Measurements from ENCODE around the gene BATF. TPM values are rescaled to one million over a fixed set of nuclear protein-coding genes. Genes with fewer than 3 reads are reported as not detected.
"Not testable (repeated sequence)": the region's sequence is repeated elsewhere in the genome, so short reads cannot be mapped to it uniquely, and the experiment has no call there.

The BATF gene
- not detected in 2 replicates for total RNA-seq (2014; rRNA removed; shearing (Covaris generic); ENCODE audit: low replicate concordance)

GRCh38 chr14:75522224-75522982 is at the start of gene BATF:
BATF (plus strand) TSS chr14:75522469; CDS start chr14:75522683, 214 bp downstream.
- DNase-seq, result no peak

GRCh38 chr14:75474127-75474526 is 48.1 kb upstream of the BATF start:
- not testable (repeated sequence) for H3K27me3 ChIP-seq, H3K4me3 ChIP-seq, DNase-seq, H3K9me3 ChIP-seq
- H3K36me3 ChIP-seq, result peaks cover 26% of the 10 kb centered on the region

More at GRCh38 chr14:75522224-75522982, at the start of gene BATF:
- no peak within 1 kb of the TSS for H3K4me3 ChIP-seq
- no peaks in the 10 kb centered on the region for H3K9me3 ChIP-seq
- H3K27me3 ChIP-seq, result no peaks in the 10 kb centered on the region
- no peaks in the 10 kb centered on the region for H3K36me3 ChIP-seq

- Histone ChIP-seq H3K9me3 (no peaks in the 10 kb centered on the region), H3K27me3 (no peaks in the 10 kb centered on the region), H3K4me3 (no peak overlapping the region), H3K36me3 (peaks cover 12% of the 10 kb centered on the region)
- DNase-seq, result no peak
These were observed 45.8 kb upstream of the BATF start for GRCh38 chr14:75476274-75476995.

GRCh38 chr14:75477881-75478280 is 44.4 kb upstream of the BATF start:
- H3K4me3 ChIP-seq, result no peak overlapping the region
- H3K27me3 ChIP-seq, result no peaks in the 10 kb centered on the region
- no peak for DNase-seq
- no peaks in the 10 kb centered on the region for H3K9me3 ChIP-seq
- H3K36me3 ChIP-seq, result peaks cover under 1% of the 10 kb centered on the region

GRCh38 chr14:75479770-75480600 is 42.3 kb upstream of the BATF start:
- H3K9me3 ChIP-seq, result no peaks in the 10 kb centered on the region
- no peaks in the 10 kb centered on the region for H3K27me3 ChIP-seq
- no peak for DNase-seq
- no peak overlapping the region for H3K4me3 ChIP-seq
- no peaks in the 10 kb centered on the region; the same call in 1 of the 2 replicates for H3K36me3 ChIP-seq

- Histone ChIP-seq H3K4me3 (no peak overlapping the region), H3K36me3 (no peaks in the 10 kb centered on the region), H3K9me3 (no peaks in the 10 kb centered on the region), H3K27me3 (no peaks in the 10 kb centered on the region)
- DNase-seq, result no peak
These were observed 39.9 kb upstream of the BATF start for GRCh38 chr14:75482366-75482765.

GRCh38 chr14:75484711-75485429 is 37.4 kb upstream of the BATF start:
- Histone ChIP-seq H3K36me3 (no peaks in the 10 kb centered on the region), H3K27me3 (no peaks in the 10 kb centered on the region), H3K9me3 (no peaks in the 10 kb centered on the region), H3K4me3 (no peak overlapping the region)
- no peak for DNase-seq

- no peak for DNase-seq
- no peaks in the 10 kb centered on the region for H3K9me3 ChIP-seq
- no peaks in the 10 kb centered on the region for H3K27me3 ChIP-seq
- no peaks in the 10 kb centered on the region for H3K36me3 ChIP-seq
- H3K4me3 ChIP-seq, result no peak overlapping the region
These were observed 36.0 kb upstream of the BATF start for GRCh38 chr14:75486318-75486717.

- DNase-seq, result no peak
- Histone ChIP-seq H3K4me3 (no peak overlapping the region), H3K9me3 (no peaks in the 10 kb centered on the region), H3K27me3 (no peaks in the 10 kb centered on the region), H3K36me3 (no peaks in the 10 kb centered on the region)
These were observed 35.1 kb upstream of the BATF start for GRCh38 chr14:75487155-75487671.

GRCh38 chr14:75489480-75489837 is 32.8 kb upstream of the BATF start:
- Histone ChIP-seq H3K9me3 (no peaks in the 10 kb centered on the region), H3K36me3 (no peaks in the 10 kb centered on the region), H3K4me3 (no peak overlapping the region), H3K27me3 (no peaks in the 10 kb centered on the region)
- no peak for DNase-seq

GRCh38 chr14:75491376-75491978 is 30.8 kb upstream of the BATF start:
- Histone ChIP-seq H3K4me3 (no peak overlapping the region), H3K27me3 (no peaks in the 10 kb centered on the region), H3K9me3 (no peaks in the 10 kb centered on the region), H3K36me3 (no peaks in the 10 kb centered on the region)
- DNase-seq, result no peak

- Histone ChIP-seq H3K4me3 (no peak overlapping the region), H3K9me3 (no peaks in the 10 kb centered on the region), H3K36me3 (no peaks in the 10 kb centered on the region), H3K27me3 (no peaks in the 10 kb centered on the region)
- no peak for DNase-seq
These were observed 29.3 kb upstream of the BATF start for GRCh38 chr14:75492832-75493591.

- Histone ChIP-seq H3K27me3 (no peaks in the 10 kb centered on the region), H3K9me3 (no peaks in the 10 kb centered on the region), H3K36me3 (no peaks in the 10 kb centered on the region), H3K4me3 (no peak overlapping the region)
- DNase-seq, result no peak
These were observed 28.6 kb upstream of the BATF start for GRCh38 chr14:75493592-75494087.

- no peaks in the 10 kb centered on the region for H3K27me3 ChIP-seq
- no peaks in the 10 kb centered on the region for H3K9me3 ChIP-seq
- H3K4me3 ChIP-seq, result no peak overlapping the region
- H3K36me3 ChIP-seq, result no peaks in the 10 kb centered on the region
- no peak for DNase-seq
These were observed 27.4 kb upstream of the BATF start for GRCh38 chr14:75494896-75495295.

GRCh38 chr14:75495399-75495798 is 26.9 kb upstream of the BATF start:
- Histone ChIP-seq H3K4me3 (no peak overlapping the region), H3K9me3 (no peaks in the 10 kb centered on the region), H3K27me3 (no peaks in the 10 kb centered on the region), H3K36me3 (no peaks in the 10 kb centered on the region)
- DNase-seq, result no peak

All from MG63 (cell line).